ENCODE results near the gene GPM6B. TPM values are rescaled to one million over a fixed set of nuclear protein-coding genes. Genes with fewer than 3 reads are reported as not detected.

Gene GPM6B
- 1.3 TPM for polyA plus RNA-seq (2012; ENCODE audit: missing spikeins)

- no peak for FAIRE-seq
- DNase-seq (ENCODE audit: insufficient read length): no peak
- TF ChIP-seq POLR2A (IDR thresholded peaks at IDR 0.05; ENCODE audit: low read depth, low read length) (no peak), POLR2AphosphoS5 (IDR thresholded peaks at IDR 0.05; ENCODE audit: low read depth, low read length) (no peak), TAF1 (IDR thresholded peaks at IDR 0.05; ENCODE audit: borderline replicate concordance, low read depth, low read length) (no peak)
These were observed at the start of gene GPM6B for GRCh38 chrX:13816643-13817627. TSS of gene GPM6B (minus strand) at chrX:13817093. CDS start at chrX:13816904, 189 bp downstream.

GRCh38 chrX:13864264-13864663, 47.4 kb upstream of the GPM6B start:
- TF ChIP-seq TAF1 (IDR thresholded peaks at IDR 0.05; ENCODE audit: borderline replicate concordance, low read depth, low read length) (no peak), POLR2A (IDR thresholded peaks at IDR 0.05; ENCODE audit: low read depth, low read length) (no peak), POLR2AphosphoS5 (IDR thresholded peaks at IDR 0.05; ENCODE audit: low read depth, low read length) (no peak)
- DNase-seq (ENCODE audit: insufficient read length): no peak
- FAIRE-seq: peak; percentile 33

GRCh38 chrX:13863324-13863723, 46.4 kb upstream of the GPM6B start:
- DNase-seq (ENCODE audit: insufficient read length): no peak
- FAIRE-seq: no peak
- TF ChIP-seq TAF1 (IDR thresholded peaks at IDR 0.05; ENCODE audit: borderline replicate concordance, low read depth, low read length) (no peak), POLR2AphosphoS5 (IDR thresholded peaks at IDR 0.05; ENCODE audit: low read depth, low read length) (no peak), POLR2A (IDR thresholded peaks at IDR 0.05; ENCODE audit: low read depth, low read length) (no peak)

- TF ChIP-seq POLR2AphosphoS5 (IDR thresholded peaks at IDR 0.05; ENCODE audit: low read depth, low read length): no peak
- no peak for TF ChIP-seq TAF1 (IDR thresholded peaks at IDR 0.05; ENCODE audit: borderline replicate concordance, low read depth, low read length)
- TF ChIP-seq POLR2A (IDR thresholded peaks at IDR 0.05; ENCODE audit: low read depth, low read length): no peak
- FAIRE-seq (no peak), DNase-seq (ENCODE audit: insufficient read length) (no peak)
These were observed 42.8 kb upstream of the GPM6B start for GRCh38 chrX:13859724-13860123.

- FAIRE-seq (no peak), DNase-seq (ENCODE audit: insufficient read length) (no peak)
- TF ChIP-seq TAF1 (IDR thresholded peaks at IDR 0.05; ENCODE audit: borderline replicate concordance, low read depth, low read length): no peak
- no peak for TF ChIP-seq POLR2AphosphoS5 (IDR thresholded peaks at IDR 0.05; ENCODE audit: low read depth, low read length)
- no peak for TF ChIP-seq POLR2A (IDR thresholded peaks at IDR 0.05; ENCODE audit: low read depth, low read length)
These were observed 40.9 kb upstream of the GPM6B start for GRCh38 chrX:13857804-13858203.

GRCh38 chrX:13855689-13856450, 39.0 kb upstream of the GPM6B start:
- TF ChIP-seq POLR2AphosphoS5 (IDR thresholded peaks at IDR 0.05; ENCODE audit: low read depth, low read length): no peak
- no peak for TF ChIP-seq POLR2A (IDR thresholded peaks at IDR 0.05; ENCODE audit: low read depth, low read length)
- TF ChIP-seq TAF1 (IDR thresholded peaks at IDR 0.05; ENCODE audit: borderline replicate concordance, low read depth, low read length): no peak
- DNase-seq (ENCODE audit: insufficient read length) (no peak), FAIRE-seq (peak; percentile 48)

GRCh38 chrX:13854003-13854402, 37.1 kb upstream of the GPM6B start:
- FAIRE-seq: peak; percentile 67

GRCh38 chrX:13852001-13852695, 35.3 kb upstream of the GPM6B start:
- FAIRE-seq (peak; percentile 53), DNase-seq (ENCODE audit: insufficient read length) (no peak)
- TF ChIP-seq POLR2A (IDR thresholded peaks at IDR 0.05; ENCODE audit: low read depth, low read length) (no peak), POLR2AphosphoS5 (IDR thresholded peaks at IDR 0.05; ENCODE audit: low read depth, low read length) (no peak), TAF1 (IDR thresholded peaks at IDR 0.05; ENCODE audit: borderline replicate concordance, low read depth, low read length) (no peak)

More at GRCh38 chrX:13854003-13854402, 37.1 kb upstream of the GPM6B start:
- no peak for DNase-seq (ENCODE audit: insufficient read length)
- no peak for TF ChIP-seq POLR2AphosphoS5 (IDR thresholded peaks at IDR 0.05; ENCODE audit: low read depth, low read length)
- no peak for TF ChIP-seq TAF1 (IDR thresholded peaks at IDR 0.05; ENCODE audit: borderline replicate concordance, low read depth, low read length)
- TF ChIP-seq POLR2A (IDR thresholded peaks at IDR 0.05; ENCODE audit: low read depth, low read length): no peak

GRCh38 chrX:13845721-13846378, 29.0 kb upstream of the GPM6B start:
- no peak for TF ChIP-seq POLR2A (IDR thresholded peaks at IDR 0.05; ENCODE audit: low read depth, low read length)
- no peak for TF ChIP-seq POLR2AphosphoS5 (IDR thresholded peaks at IDR 0.05; ENCODE audit: low read depth, low read length)
- TF ChIP-seq TAF1 (IDR thresholded peaks at IDR 0.05; ENCODE audit: borderline replicate concordance, low read depth, low read length): no peak
- peak; percentile 42 for FAIRE-seq
- DNase-seq (ENCODE audit: insufficient read length): no peak

- no peak for FAIRE-seq
- no peak for TF ChIP-seq POLR2A (IDR thresholded peaks at IDR 0.05; ENCODE audit: low read depth, low read length)
- TF ChIP-seq TAF1 (IDR thresholded peaks at IDR 0.05; ENCODE audit: borderline replicate concordance, low read depth, low read length): no peak
- TF ChIP-seq POLR2AphosphoS5 (IDR thresholded peaks at IDR 0.05; ENCODE audit: low read depth, low read length): no peak
- no peak for DNase-seq (ENCODE audit: insufficient read length)
These were observed 26.3 kb upstream of the GPM6B start for GRCh38 chrX:13843150-13843721.
